ENCODE results near the gene SDK1.

DNA sequence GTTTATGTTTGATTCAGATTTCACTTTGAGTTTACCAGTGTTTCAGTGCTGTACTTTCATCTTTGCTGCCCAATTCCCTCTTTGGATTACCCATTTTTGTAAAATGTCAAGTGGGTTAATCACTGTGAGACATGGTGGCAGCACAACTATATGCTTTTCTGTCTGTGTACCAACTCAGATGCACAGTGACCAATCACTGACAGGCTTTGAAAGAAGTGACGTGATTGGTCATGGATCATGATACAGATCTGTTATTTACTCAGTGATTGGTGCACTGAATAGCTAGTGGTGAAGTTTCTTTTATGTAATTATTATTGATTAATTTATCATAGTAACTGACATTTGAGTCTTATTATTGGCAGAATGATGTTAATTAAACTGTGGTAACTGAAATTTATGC, 126.9 kb downstream of the SDK1 start:
- TF ChIP-seq, protein P1, sequence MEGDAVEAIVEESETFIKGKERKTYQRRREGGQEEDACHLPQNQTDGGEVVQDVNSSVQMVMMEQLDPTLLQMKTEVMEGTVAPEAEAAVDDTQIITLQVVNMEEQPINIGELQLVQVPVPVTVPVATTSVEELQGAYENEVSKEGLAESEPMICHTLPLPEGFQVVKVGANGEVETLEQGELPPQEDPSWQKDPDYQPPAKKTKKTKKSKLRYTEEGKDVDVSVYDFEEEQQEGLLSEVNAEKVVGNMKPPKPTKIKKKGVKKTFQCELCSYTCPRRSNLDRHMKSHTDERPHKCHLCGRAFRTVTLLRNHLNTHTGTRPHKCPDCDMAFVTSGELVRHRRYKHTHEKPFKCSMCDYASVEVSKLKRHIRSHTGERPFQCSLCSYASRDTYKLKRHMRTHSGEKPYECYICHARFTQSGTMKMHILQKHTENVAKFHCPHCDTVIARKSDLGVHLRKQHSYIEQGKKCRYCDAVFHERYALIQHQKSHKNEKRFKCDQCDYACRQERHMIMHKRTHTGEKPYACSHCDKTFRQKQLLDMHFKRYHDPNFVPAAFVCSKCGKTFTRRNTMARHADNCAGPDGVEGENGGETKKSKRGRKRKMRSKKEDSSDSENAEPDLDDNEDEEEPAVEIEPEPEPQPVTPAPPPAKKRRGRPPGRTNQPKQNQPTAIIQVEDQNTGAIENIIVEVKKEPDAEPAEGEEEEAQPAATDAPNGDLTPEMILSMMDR (conservative IDR thresholded peaks at IDR 0.05; ENCODE audit: low read length): no peak
- no peak for TF ChIP-seq EZH2phosphoT487 (IDR thresholded peaks at IDR 0.05; ENCODE audit: borderline replicate concordance, low read depth, low read length)

Measured in OCI-LY7 (cell line).